ENCODE measurements around the gene KIRREL1. TPM values are rescaled to one million over a fixed set of nuclear protein-coding genes. Genes with fewer than 3 reads are reported as not detected.

KIRREL1 gene
- total RNA-seq, 1 experiment from 2014 or later = 30.5 TPM

- no peak overlapping the region for H4K5ac ChIP-seq (ENCODE audit: insufficient read length, low read depth, low read length)
- H4K8ac ChIP-seq (replicated peaks; ENCODE audit: insufficient read length, low read depth, low read length) = no peak overlapping the region
- Mint-ChIP-seq H3K4me3 (no peak overlapping the region; a peak in 1 of 5 replicates), H3K36me3 (ENCODE audit: insufficient read depth in 1 of 3, low read depth in 3 of 3) (peaks cover 3 to 8% (median 7%) of the 10 kb centered on the region in 3 experiments; a peak in 5 of 7 replicates), H3K9me3 (peaks cover 8% of the 10 kb centered on the region in 2 experiments), H3K27me3 (ENCODE audit: low read depth) (peaks cover 4% of the 10 kb centered on the region), H3K27ac (0 out of 7 replicates have a peak overlapping the region, but pooled peaks of 1 of the 3 experiments have one; percentile 8), H3K4me1 (peaks cover 14 to 20% of the 10 kb centered on the region in 2 experiments)
- no peak overlapping the region for H3K56ac ChIP-seq (ENCODE audit: insufficient read length, low read depth, low read length)
- H2BK15ac ChIP-seq (ENCODE audit: low read depth, low read length) = no peak overlapping the region
- no peak overlapping the region for H2BK120ac ChIP-seq (ENCODE audit: low read depth, low read length, poor library complexity, severe bottlenecking)
- H3K23ac ChIP-seq (ENCODE audit: insufficient read length, low read depth, low read length) = no peak overlapping the region
- no peak overlapping the region for H2BK5ac ChIP-seq (ENCODE audit: insufficient read length, low read length)
- DNase-seq = no peak
- H3K9me3 ChIP-seq (ENCODE audit: control insufficient read depth, low read depth, low read length) = peaks cover 8% of the 10 kb centered on the region
- no peaks in the 10 kb centered on the region for H4K20me1 ChIP-seq (ENCODE audit: control insufficient read depth, insufficient read depth, insufficient read length)
- H2AK5ac ChIP-seq (ENCODE audit: insufficient read length, low read length) = no peak overlapping the region
- H3K79me1 ChIP-seq (ENCODE audit: insufficient read depth, low read depth, low read length, poor library complexity, severe bottlenecking) = no peaks in the 10 kb centered on the region
- no peak overlapping the region for H3K9ac ChIP-seq (ENCODE audit: extremely low read depth, insufficient read length, low read length)
- H3K4me2 ChIP-seq (ENCODE audit: insufficient read depth, insufficient read length, low read length) = no peak overlapping the region
- no peak overlapping the region for H4K91ac ChIP-seq (ENCODE audit: insufficient read length, low read depth, low read length)
- H3K4ac ChIP-seq (ENCODE audit: low read depth, low read length) = no peak overlapping the region
- no peaks in the 10 kb centered on the region for H3K4me1 ChIP-seq (ENCODE audit: insufficient read depth, low read length)
- TF ChIP-seq CTCF (conservative IDR thresholded peaks at IDR 0.05) = no peak
- H3K18ac ChIP-seq (ENCODE audit: insufficient read length, low read depth, low read length) = no peak overlapping the region
- no peaks in the 10 kb centered on the region for H3K27me3 ChIP-seq (ENCODE audit: insufficient read depth, low read length)
- H2BK20ac ChIP-seq (ENCODE audit: low read depth, low read length, poor library complexity, severe bottlenecking) = no peak overlapping the region
- no CpG with 5 or more reads among the region's 9 CpGs for WGBS (ENCODE audit: extremely low coverage, insufficient read length, low lambda C conversion rate)
- H3K27ac ChIP-seq (ENCODE audit: insufficient read length, low read depth, low read length) = no peak overlapping the region
- H2BK12ac ChIP-seq (ENCODE audit: insufficient read length, low read depth, low read length) = no peak overlapping the region
- H3T11ph ChIP-seq (ENCODE audit: low read length) = no peak overlapping the region
- no peak overlapping the region for H3K14ac ChIP-seq (ENCODE audit: insufficient read depth, low read length)
- H2AFZ ChIP-seq (ENCODE audit: low read length) = no peak overlapping the region
- no peaks in the 10 kb centered on the region for H3K79me2 ChIP-seq (ENCODE audit: insufficient read depth, low read length)
- no peaks in the 10 kb centered on the region for H3K23me2 ChIP-seq (ENCODE audit: insufficient read length, low read depth, low read length, poor library complexity, severe bottlenecking)
Observed at GRCh38 chr1:157966031-157966537, 27.4 kb upstream of the KIRREL1 start.

Data from H9 (cell line).